WTC11 (cell line): Measurements from ENCODE around the gene FUT6.
"Not testable (repeated sequence)": the region's sequence is repeated elsewhere in the genome, so short reads cannot be mapped to it uniquely, and the experiment has no call there.

Source experiments
- KAT7 ChIP-seq: sonication (generic); formaldehyde crosslinking; IDR thresholded peaks from 2 replicates; pipeline ENCODE4 v1.8.1; 2023; ENCODE audit warnings: missing genetic modification reagents, mild to moderate bottlenecking, borderline replicate concordance
- ZNF121 ChIP-seq: sonication (generic); formaldehyde crosslinking; IDR thresholded peaks from 2 replicates; pipeline ENCODE4 v1.8.0; 2023; ENCODE audit warnings: missing genetic modification reagents
- TF ChIP-seq, protein P1 (sequence below): sonication (generic); formaldehyde crosslinking; IDR thresholded peaks from 2 replicates; pipeline ENCODE4 v1.8.1; 2023; ENCODE audit warnings: mild to moderate bottlenecking, missing genetic modification reagents, moderate library complexity
- TF ChIP-seq, protein P2 (sequence below): sonication (generic); formaldehyde crosslinking; IDR thresholded peaks from 2 replicates; pipeline ENCODE4 v1.8.1; 2023; ENCODE audit warnings: mild to moderate bottlenecking, missing genetic modification reagents, moderate library complexity
- TF ChIP-seq, protein P3 (sequence below): fragments of 200-600 bp; IDR thresholded peaks from 2 replicates; pipeline ENCODE4 v1.8.0; 2022; ENCODE audit warnings: antibody characterized with exemption
- TF ChIP-seq, protein P4 (sequence below): sonication (generic); formaldehyde crosslinking; IDR thresholded peaks from 2 replicates; pipeline ENCODE4 v1.8.1; 2023; ENCODE audit warnings: mild to moderate bottlenecking, missing genetic modification reagents, borderline replicate concordance
- TF ChIP-seq, protein P5 (sequence below): fragments of 250-450 bp; sonication (Bioruptor Pico); IDR thresholded peaks from 2 replicates; pipeline ENCODE4 v1.9.0; 2021; ENCODE audit warnings: moderate library complexity, mild to moderate bottlenecking, inconsistent platforms, borderline replicate concordance
- TF ChIP-seq, protein P6 (sequence below): sonication (generic); formaldehyde crosslinking; IDR thresholded peaks from 2 replicates; pipeline ENCODE4 v1.8.0; 2022; ENCODE audit warnings: missing genetic modification reagents

DNA sequence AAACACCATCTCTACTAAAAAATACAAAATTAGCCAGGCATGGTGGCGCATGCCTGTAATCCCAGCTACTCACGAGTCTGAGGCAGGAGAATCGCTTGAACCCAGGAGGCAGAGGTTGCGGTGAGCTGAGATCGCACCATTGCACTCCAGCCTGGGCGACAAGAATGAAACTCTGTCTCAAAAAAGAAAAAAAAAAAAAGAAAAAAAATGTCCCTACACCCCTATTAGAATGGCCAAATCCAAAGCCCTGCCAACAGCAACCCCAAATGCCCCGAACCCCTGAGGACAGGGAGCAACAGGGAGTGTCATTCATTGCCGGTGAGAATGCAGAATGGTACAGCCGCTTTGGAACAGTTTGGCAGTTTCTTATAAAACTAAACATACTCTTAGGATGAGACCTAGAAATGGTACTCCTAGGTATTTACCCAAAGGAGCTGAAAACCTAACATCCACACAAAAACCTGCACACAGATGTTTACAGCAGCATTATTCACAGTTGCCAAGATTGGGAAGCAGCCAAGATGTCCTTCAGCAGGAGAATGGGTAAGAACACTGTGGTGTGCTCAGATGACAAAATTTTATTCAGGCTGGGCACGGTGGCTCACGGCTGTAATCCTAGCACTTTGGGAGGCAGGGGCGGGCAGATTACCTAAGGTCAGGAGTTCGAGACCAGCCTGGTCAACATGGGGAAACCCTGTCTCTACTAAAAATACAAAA, 43.8 kb upstream of the FUT6 start:
- TF ChIP-seq, protein P1, sequence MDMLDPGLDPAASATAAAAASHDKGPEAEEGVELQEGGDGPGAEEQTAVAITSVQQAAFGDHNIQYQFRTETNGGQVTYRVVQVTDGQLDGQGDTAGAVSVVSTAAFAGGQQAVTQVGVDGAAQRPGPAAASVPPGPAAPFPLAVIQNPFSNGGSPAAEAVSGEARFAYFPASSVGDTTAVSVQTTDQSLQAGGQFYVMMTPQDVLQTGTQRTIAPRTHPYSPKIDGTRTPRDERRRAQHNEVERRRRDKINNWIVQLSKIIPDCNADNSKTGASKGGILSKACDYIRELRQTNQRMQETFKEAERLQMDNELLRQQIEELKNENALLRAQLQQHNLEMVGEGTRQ (CRISPR knock-in tag), result not testable (repeated sequence)
- TF ChIP-seq, protein P2, sequence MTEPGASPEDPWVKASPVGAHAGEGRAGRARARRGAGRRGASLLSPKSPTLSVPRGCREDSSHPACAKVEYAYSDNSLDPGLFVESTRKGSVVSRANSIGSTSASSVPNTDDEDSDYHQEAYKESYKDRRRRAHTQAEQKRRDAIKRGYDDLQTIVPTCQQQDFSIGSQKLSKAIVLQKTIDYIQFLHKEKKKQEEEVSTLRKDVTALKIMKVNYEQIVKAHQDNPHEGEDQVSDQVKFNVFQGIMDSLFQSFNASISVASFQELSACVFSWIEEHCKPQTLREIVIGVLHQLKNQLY (CRISPR knock-in tag), result not testable (repeated sequence)
- TF ChIP-seq, protein P3, sequence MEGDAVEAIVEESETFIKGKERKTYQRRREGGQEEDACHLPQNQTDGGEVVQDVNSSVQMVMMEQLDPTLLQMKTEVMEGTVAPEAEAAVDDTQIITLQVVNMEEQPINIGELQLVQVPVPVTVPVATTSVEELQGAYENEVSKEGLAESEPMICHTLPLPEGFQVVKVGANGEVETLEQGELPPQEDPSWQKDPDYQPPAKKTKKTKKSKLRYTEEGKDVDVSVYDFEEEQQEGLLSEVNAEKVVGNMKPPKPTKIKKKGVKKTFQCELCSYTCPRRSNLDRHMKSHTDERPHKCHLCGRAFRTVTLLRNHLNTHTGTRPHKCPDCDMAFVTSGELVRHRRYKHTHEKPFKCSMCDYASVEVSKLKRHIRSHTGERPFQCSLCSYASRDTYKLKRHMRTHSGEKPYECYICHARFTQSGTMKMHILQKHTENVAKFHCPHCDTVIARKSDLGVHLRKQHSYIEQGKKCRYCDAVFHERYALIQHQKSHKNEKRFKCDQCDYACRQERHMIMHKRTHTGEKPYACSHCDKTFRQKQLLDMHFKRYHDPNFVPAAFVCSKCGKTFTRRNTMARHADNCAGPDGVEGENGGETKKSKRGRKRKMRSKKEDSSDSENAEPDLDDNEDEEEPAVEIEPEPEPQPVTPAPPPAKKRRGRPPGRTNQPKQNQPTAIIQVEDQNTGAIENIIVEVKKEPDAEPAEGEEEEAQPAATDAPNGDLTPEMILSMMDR, result not testable (repeated sequence)
- not testable (repeated sequence) for TF ChIP-seq KAT7 (CRISPR knock-in tag); ZNF121
- TF ChIP-seq, protein P4, sequence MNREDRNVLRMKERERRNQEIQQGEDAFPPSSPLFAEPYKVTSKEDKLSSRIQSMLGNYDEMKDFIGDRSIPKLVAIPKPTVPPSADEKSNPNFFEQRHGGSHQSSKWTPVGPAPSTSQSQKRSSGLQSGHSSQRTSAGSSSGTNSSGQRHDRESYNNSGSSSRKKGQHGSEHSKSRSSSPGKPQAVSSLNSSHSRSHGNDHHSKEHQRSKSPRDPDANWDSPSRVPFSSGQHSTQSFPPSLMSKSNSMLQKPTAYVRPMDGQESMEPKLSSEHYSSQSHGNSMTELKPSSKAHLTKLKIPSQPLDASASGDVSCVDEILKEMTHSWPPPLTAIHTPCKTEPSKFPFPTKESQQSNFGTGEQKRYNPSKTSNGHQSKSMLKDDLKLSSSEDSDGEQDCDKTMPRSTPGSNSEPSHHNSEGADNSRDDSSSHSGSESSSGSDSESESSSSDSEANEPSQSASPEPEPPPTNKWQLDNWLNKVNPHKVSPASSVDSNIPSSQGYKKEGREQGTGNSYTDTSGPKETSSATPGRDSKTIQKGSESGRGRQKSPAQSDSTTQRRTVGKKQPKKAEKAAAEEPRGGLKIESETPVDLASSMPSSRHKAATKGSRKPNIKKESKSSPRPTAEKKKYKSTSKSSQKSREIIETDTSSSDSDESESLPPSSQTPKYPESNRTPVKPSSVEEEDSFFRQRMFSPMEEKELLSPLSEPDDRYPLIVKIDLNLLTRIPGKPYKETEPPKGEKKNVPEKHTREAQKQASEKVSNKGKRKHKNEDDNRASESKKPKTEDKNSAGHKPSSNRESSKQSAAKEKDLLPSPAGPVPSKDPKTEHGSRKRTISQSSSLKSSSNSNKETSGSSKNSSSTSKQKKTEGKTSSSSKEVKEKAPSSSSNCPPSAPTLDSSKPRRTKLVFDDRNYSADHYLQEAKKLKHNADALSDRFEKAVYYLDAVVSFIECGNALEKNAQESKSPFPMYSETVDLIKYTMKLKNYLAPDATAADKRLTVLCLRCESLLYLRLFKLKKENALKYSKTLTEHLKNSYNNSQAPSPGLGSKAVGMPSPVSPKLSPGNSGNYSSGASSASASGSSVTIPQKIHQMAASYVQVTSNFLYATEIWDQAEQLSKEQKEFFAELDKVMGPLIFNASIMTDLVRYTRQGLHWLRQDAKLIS, result not testable (repeated sequence)
- TF ChIP-seq, protein P5, sequence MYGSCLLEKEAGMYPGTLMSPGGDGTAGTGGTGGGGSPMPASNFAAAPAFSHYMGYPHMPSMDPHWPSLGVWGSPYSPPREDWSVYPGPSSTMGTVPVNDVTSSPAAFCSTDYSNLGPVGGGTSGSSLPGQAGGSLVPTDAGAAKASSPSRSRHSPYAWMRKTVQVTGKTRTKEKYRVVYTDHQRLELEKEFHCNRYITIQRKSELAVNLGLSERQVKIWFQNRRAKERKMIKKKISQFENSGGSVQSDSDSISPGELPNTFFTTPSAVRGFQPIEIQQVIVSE (CRISPR knock-in tag), result not testable (repeated sequence)
- TF ChIP-seq, protein P6, sequence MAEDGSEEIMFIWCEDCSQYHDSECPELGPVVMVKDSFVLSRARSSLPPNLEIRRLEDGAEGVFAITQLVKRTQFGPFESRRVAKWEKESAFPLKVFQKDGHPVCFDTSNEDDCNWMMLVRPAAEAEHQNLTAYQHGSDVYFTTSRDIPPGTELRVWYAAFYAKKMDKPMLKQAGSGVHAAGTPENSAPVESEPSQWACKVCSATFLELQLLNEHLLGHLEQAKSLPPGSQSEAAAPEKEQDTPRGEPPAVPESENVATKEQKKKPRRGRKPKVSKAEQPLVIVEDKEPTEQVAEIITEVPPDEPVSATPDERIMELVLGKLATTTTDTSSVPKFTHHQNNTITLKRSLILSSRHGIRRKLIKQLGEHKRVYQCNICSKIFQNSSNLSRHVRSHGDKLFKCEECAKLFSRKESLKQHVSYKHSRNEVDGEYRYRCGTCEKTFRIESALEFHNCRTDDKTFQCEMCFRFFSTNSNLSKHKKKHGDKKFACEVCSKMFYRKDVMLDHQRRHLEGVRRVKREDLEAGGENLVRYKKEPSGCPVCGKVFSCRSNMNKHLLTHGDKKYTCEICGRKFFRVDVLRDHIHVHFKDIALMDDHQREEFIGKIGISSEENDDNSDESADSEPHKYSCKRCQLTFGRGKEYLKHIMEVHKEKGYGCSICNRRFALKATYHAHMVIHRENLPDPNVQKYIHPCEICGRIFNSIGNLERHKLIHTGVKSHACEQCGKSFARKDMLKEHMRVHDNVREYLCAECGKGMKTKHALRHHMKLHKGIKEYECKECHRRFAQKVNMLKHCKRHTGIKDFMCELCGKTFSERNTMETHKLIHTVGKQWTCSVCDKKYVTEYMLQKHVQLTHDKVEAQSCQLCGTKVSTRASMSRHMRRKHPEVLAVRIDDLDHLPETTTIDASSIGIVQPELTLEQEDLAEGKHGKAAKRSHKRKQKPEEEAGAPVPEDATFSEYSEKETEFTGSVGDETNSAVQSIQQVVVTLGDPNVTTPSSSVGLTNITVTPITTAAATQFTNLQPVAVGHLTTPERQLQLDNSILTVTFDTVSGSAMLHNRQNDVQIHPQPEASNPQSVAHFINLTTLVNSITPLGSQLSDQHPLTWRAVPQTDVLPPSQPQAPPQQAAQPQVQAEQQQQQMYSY (CRISPR knock-in tag), result not testable (repeated sequence)
